Dedifferentiated amniotic fluid mesenchymal stem cell (primary cell): ENCODE results near the gene POR.

Source experiments
- DNase-seq: peaks from one replicate; pipeline ENCODE4 v3.0.0-alpha.2; 2016; ENCODE audit errors: extremely low spot score

POR gene

GRCh38 chr7:75953431-75953830 is 38.5 kb downstream of the POR start:
- no peak for DNase-seq

GRCh38 chr7:75953931-75954330 is 39.0 kb downstream of the POR start:
- DNase-seq, result no peak

- no peak for DNase-seq
These were observed 40.5 kb downstream of the POR start for GRCh38 chr7:75955331-75955955.

- no peak for DNase-seq
These were observed 42.2 kb downstream of the POR start for GRCh38 chr7:75957021-75957736.

- no peak for DNase-seq
These were observed 44.0 kb downstream of the POR start for GRCh38 chr7:75958802-75959543.

- no peak for DNase-seq
These were observed 45.4 kb downstream of the POR start for GRCh38 chr7:75960372-75960771.

GRCh38 chr7:75961218-75961617 is 46.3 kb downstream of the POR start:
- no peak for DNase-seq

- peak; percentile 90 for DNase-seq
These were observed 47.8 kb downstream of the POR start for GRCh38 chr7:75962607-75963380.

GRCh38 chr7:75963381-75963995 is 48.5 kb downstream of the POR start:
- no peak for DNase-seq

- no peak for DNase-seq
These were observed 50.7 kb downstream of the POR start for GRCh38 chr7:75965617-75966016.

GRCh38 chr7:75966190-75966961 is 51.4 kb downstream of the POR start:
- DNase-seq, result no peak

- no peak for DNase-seq
These were observed 52.1 kb downstream of the POR start for GRCh38 chr7:75967055-75967454.

GRCh38 chr7:75967487-75967997 is 52.6 kb downstream of the POR start:
- DNase-seq, result no peak

- DNase-seq, result no peak
These were observed 53.1 kb downstream of the POR start for GRCh38 chr7:75968012-75968411.

GRCh38 chr7:75968561-75969001 is 53.6 kb downstream of the POR start:
- DNase-seq, result no peak

GRCh38 chr7:75969182-75969581 is 54.2 kb downstream of the POR start:
- no peak for DNase-seq

- no peak for DNase-seq
These were observed 54.9 kb downstream of the POR start for GRCh38 chr7:75969704-75970498.

GRCh38 chr7:75971309-75971960 is 56.5 kb downstream of the POR start:
- no peak for DNase-seq
